ENCODE data around the gene SPHKAP. TPM values are rescaled to one million over a fixed set of nuclear protein-coding genes. Genes with fewer than 3 reads are reported as not detected.

SPHKAP gene
- total and polyA plus RNA-seq, 2 of the 4 experiments (the other 2 are of a cell fraction), result not detected

- no peak for ATAC-seq (ENCODE audit: low read depth)
- no TSS peak for BruUV-seq (replicated peaks)
These were observed 165.7 kb downstream of the SPHKAP start for GRCh38 chr2:228015741-228016140.

More at GRCh38 chr2:228015741-228016140, 165.7 kb downstream of the SPHKAP start:
- H4K91ac ChIP-seq (ENCODE audit: insufficient read depth, low read depth, low read length), result no peak overlapping the region
- no peak overlapping the region for H2BK15ac ChIP-seq (ENCODE audit: low read depth, low read length)
- H2AFZ ChIP-seq (replicated peaks; ENCODE audit: low read length, poor library complexity), result no peak overlapping the region
- in situ Hi-C loops (cut with MboI; ENCODE audit: low sequenced_read_pairs) (no loop called here), intact Hi-C loops (cut with micrococcal nuclease) (no loop called here), dilution Hi-C loops (cut with HindIII; ENCODE audit: low sequenced_read_pairs, unreplicated experiment) (no loop called here)
- H3K9me3 ChIP-seq (ENCODE audit: control insufficient read depth, insufficient read depth, low read length), result peaks cover 36% of the 10 kb centered on the region
- no peak for DNase-seq
- H3K14ac ChIP-seq (replicated peaks; ENCODE audit: low read depth, low read length), result no peak overlapping the region
- no peak overlapping the region for H2BK5ac ChIP-seq (ENCODE audit: low read depth, low read length, poor library complexity, severe bottlenecking)
- no peak for TF ChIP-seq SMC3 (IDR thresholded peaks at IDR 0.05; ENCODE audit: low read depth, low read length)
- no peak for TF ChIP-seq MXI1 (IDR thresholded peaks at IDR 0.05; ENCODE audit: borderline replicate concordance, low read depth, low read length)
- TF ChIP-seq CHD1 (IDR thresholded peaks at IDR 0.05; ENCODE audit: low read depth, low read length), result no peak
- TF ChIP-seq BHLHE40 (IDR thresholded peaks at IDR 0.05; ENCODE audit: low read depth, low read length), result no peak
- TF ChIP-seq, protein P1, sequence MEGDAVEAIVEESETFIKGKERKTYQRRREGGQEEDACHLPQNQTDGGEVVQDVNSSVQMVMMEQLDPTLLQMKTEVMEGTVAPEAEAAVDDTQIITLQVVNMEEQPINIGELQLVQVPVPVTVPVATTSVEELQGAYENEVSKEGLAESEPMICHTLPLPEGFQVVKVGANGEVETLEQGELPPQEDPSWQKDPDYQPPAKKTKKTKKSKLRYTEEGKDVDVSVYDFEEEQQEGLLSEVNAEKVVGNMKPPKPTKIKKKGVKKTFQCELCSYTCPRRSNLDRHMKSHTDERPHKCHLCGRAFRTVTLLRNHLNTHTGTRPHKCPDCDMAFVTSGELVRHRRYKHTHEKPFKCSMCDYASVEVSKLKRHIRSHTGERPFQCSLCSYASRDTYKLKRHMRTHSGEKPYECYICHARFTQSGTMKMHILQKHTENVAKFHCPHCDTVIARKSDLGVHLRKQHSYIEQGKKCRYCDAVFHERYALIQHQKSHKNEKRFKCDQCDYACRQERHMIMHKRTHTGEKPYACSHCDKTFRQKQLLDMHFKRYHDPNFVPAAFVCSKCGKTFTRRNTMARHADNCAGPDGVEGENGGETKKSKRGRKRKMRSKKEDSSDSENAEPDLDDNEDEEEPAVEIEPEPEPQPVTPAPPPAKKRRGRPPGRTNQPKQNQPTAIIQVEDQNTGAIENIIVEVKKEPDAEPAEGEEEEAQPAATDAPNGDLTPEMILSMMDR (conservative IDR thresholded peaks at IDR 0.05; ENCODE audit: low read depth, low read length), result no peak
- TF ChIP-seq, protein P2, sequence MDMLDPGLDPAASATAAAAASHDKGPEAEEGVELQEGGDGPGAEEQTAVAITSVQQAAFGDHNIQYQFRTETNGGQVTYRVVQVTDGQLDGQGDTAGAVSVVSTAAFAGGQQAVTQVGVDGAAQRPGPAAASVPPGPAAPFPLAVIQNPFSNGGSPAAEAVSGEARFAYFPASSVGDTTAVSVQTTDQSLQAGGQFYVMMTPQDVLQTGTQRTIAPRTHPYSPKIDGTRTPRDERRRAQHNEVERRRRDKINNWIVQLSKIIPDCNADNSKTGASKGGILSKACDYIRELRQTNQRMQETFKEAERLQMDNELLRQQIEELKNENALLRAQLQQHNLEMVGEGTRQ (IDR thresholded peaks at IDR 0.05; ENCODE audit: low read depth, low read length), result no peak
- no peak for TF ChIP-seq MAZ (IDR thresholded peaks at IDR 0.05; ENCODE audit: borderline replicate concordance, low read depth, low read length)
- TF ChIP-seq FOS (IDR thresholded peaks at IDR 0.05; ENCODE audit: low read depth, low read length), result no peak
- TF ChIP-seq RAD21 (IDR thresholded peaks at IDR 0.05; ENCODE audit: low read length), result no peak
- no peak for TF ChIP-seq NFE2L2 (IDR thresholded peaks at IDR 0.05; ENCODE audit: low read depth, low read length)
- H3K23ac ChIP-seq (ENCODE audit: low read depth, low read length), result no peak overlapping the region
- H3K4ac ChIP-seq (ENCODE audit: low read depth, low read length), result no peak overlapping the region
- H4K8ac ChIP-seq (ENCODE audit: low read depth in 2 of 2, low read length in 2 of 2), result no peak overlapping the region
- no peaks in the 10 kb centered on the region for H3K27me3 ChIP-seq (ENCODE audit: control insufficient read depth, insufficient read depth, low read length)
- no peaks in the 10 kb centered on the region for H3K36me3 ChIP-seq (ENCODE audit: control insufficient read depth, insufficient read depth, low read length)
- no peaks in the 10 kb centered on the region for H3K4me1 ChIP-seq (ENCODE audit: control insufficient read depth, insufficient read depth, low read length)
- WGBS, 2 experiments (ENCODE audit: extremely low coverage in 2 of 2, insufficient read length in 1 of 2), result 92% methylated on average over 1 of the region's 1 CpG; no CpG with 5 or more reads in 1 of the 2 experiments
- H3K79me1 ChIP-seq (ENCODE audit: low read depth in 1 of 2, low read length in 2 of 2), result no peaks in the 10 kb centered on the region
- no peak overlapping the region for H2BK120ac ChIP-seq (ENCODE audit: low read depth, low read length)
- H3K27ac ChIP-seq (ENCODE audit: insufficient read depth, low read length), result no peak overlapping the region
- no peak overlapping the region for H2AK5ac ChIP-seq (ENCODE audit: low read depth, low read length)
- H3K56ac ChIP-seq (ENCODE audit: extremely low read depth, insufficient read depth, low read length), result no peak overlapping the region
- no peak overlapping the region for H2BK20ac ChIP-seq (ENCODE audit: low read depth, low read length)
- CTCF ChIA-PET, result no interaction called here
- no peak overlapping the region for H3K4me3 ChIP-seq (ENCODE audit: insufficient read depth, low read depth, low read length)
- no peak overlapping the region for H4K5ac ChIP-seq (ENCODE audit: low read depth, low read length)
- no peak overlapping the region for H3K18ac ChIP-seq (ENCODE audit: low read depth, low read length)
- no peak overlapping the region for H3K4me2 ChIP-seq (ENCODE audit: low read depth, low read length)
- H3K9me1 ChIP-seq (ENCODE audit: insufficient read depth, low read length), result no peaks in the 10 kb centered on the region
- H4K20me1 ChIP-seq (ENCODE audit: insufficient read depth, low read length), result no peaks in the 10 kb centered on the region
- POLR2A ChIA-PET (ENCODE audit: unreplicated experiment), result no interaction called here
- no peak overlapping the region for H2AK9ac ChIP-seq (replicated peaks; ENCODE audit: low read depth, low read length, poor library complexity)
- H3K9ac ChIP-seq (ENCODE audit: low read depth, low read length), result no peak overlapping the region

Data from IMR-90 (cell line).